HG02678 (cell line): ENCODE data around the gene SELENOP.

ENCODE experiments used
- ATAC-seq: cut with Tn5 transposase; IDR thresholded peaks from one replicate; pipeline ENCODE4 v1.9.1; 2021; ENCODE audit warnings: mild to moderate bottlenecking, moderate library complexity; ENCODE audit not compliant: unreplicated experiment

SELENOP gene

DNA sequence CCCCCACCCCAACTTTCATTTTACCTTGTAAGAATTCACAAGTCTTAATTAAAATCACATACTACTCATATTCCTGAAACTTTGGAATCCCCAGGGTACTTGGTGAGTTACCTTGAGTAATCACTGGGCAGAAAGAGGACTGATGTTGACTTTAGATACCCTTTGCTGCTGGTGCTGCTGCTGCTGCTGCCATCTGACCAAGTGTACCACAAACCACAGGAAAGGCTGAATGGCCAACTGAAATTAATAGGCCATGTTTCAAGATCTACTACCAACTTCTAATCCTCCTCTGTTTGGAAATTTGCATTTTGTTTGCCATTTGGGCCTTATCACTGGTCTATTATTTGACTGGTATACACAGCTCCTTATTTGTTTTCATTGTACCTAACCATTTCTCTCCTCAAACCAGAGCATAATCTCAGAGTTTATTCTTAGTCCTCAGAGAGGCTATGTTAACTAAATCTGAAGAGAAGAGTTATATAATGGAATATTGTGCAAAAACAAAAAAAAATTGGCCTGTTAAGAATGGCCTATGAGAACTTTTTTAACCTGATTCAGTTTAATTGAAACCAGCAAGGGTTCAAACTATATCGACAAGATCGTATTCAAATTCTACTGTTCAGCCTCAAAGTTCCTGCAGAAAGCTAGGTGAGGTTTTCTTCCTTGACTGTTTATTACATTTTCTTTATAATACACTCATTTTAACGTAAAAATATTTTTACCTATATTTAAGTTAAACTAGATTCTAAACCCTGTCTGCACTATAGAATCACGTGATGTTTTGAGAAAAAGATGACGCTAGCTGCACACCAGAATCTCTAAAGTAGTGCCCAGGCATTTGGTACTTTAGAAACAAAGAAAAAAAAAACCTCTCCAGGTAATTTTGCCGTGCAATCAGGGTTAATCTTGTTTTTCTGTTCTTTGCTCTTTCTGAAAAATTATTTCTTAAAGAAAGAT lies 13.1 kb downstream of the SELENOP start:
- ATAC-seq, result no peak

DNA sequence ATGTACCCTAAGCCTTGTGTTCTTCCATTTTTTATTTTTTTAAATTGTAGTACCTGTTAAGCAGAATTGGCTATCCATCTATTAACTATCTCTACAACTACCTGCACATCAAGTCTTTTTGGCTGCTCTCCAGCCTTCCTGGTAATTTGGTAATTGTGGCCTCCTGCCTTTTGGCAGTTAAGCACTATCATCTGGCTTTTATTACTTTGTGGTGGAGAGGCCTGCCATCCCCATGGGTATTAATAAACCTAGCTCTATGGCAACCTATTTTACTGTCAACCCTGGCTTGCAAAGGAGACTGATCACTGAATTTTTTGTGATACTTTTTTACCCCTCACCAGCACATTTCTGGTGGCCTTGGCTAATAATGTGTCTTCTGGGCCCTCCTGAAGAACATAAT lies 20.5 kb downstream of the SELENOP start:
- no peak for ATAC-seq

DNA sequence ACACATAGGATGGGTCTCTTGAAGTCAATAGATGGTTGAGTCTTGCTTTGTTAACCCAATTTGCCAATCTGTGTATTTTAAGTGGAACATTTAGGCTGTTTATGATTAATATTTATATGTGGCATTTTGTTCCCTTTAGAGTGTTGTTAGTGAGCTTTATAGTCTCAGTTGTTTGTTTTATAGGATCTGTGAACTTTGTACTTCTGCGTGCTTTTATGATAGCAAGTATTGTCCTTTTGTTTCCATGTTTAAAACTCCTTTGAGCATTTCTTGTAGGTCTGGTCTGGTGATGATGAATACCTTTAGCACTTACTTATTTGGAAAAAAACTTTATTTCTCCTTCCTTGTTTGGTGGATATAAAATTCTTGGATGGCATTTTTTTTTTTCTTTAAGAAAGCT lies 23.8 kb downstream of the SELENOP start:
- no peak for ATAC-seq

DNA sequence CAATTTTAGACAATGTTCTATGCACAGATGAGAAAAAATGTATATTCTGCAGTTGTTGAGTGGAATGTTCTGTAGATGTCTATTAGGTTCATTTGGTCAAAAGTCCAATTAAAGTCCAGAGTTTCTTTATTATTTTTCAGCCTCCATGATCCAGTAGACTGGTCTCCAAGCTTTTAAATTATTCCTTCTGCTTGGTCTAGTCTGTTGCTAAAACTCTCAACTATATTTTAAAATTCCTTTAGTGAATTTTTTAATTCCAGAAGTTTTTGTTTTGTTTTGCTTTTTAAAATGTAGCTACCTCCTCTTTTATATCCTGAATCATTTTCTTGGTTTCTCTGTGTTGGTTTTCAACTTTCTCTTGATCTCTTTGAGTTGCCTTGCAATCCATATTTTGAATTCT lies 24.6 kb downstream of the SELENOP start:
- no peak for ATAC-seq

GRCh38 chr5:42785756-42786155 lies 25.9 kb downstream of the SELENOP start:
- ATAC-seq, result no peak

DNA sequence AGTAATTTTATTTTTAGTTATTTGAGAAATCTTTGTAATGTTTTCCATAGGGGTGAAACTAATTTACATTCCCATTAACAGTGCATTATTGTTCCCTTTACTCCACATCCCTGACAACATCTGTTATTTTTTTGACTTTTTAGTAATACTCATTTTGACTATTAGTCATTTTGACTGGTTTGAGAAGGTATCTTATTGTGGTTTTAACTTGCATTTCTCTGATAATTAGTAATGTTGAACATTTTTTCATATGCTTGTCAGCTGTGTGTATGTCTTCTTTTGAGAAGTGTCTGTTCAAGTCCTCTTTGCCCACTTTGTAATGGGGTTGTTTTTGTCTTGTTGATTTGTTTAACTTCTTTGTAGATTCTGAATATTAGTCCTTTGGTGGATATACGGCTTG lies 27.6 kb downstream of the SELENOP start:
- no peak for ATAC-seq

DNA sequence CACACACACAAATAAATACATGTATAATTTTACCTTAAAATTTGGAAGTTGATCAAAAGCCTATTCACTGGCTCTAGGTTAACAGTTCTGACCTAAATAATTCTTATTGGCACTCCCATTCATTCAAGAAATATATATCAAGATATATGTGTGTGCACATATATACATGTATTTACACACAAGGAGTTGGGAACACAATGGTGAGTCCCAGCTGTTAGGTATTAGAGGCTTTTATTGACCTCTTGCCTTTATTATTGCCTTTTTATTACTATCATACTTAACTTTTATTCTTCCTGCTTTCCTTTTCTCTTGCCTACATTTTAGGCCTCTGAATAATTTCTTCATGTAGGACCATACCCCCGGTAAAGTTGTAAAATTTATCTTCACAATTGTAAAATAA lies 30.1 kb downstream of the SELENOP start:
- ATAC-seq, result no peak

DNA sequence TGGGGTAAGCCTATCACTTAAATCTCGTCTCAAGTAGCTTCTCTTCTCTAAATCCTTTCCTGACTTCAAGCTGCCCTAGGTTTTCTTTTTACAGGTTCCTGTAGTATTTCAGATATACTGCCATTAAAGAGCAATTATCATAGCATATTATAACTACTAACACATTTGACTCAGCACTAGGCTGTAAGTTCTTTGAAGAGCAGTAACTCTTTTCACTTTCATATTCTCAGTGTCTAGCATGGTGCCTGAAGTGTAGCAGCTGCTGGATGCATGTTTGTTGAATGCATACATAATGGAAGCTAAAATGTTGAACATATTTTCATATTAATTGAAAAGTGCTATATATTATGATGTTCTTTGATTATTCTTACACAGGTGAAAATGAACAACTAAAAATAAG lies 32.6 kb downstream of the SELENOP start:
- peak; percentile 71 for ATAC-seq

DNA sequence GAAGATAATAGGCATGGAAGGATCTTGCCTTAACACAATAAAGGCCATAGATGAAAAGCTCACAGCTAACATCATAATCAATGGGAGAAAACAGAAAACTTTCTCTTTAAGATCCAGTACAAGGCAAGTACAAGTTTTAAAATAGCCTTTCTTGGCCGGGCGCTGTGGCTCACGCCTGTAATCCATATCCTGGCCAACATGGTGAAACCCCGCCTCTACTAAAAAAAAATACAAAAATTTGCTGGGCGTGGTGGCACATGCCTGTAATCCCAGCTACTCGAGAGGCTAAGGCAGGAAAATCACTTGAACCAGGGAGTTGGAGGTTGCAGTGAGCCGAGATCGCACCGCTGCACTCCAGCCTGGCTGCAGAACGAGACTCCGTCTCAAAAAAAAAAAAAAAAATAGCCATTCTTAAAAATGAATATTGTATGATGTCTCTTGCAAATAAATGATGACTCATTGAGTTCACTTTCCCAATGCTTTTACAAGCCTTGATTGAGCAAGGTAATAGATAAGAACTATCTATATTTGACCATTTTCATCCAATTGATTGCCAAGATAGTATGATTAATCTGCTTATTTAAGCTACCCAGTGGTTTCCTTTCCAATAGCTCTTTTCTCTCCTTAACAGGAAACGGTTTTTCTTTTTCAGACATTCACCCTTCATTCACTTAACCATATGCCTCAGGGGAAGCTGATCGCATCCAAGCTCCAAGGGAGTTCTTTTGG lies 39.3 kb downstream of the SELENOP start:
- ATAC-seq, result no peak

- ATAC-seq, result no peak
Measured at GRCh38 chr5:42770003-42770402, 41.7 kb downstream of the SELENOP start.

DNA sequence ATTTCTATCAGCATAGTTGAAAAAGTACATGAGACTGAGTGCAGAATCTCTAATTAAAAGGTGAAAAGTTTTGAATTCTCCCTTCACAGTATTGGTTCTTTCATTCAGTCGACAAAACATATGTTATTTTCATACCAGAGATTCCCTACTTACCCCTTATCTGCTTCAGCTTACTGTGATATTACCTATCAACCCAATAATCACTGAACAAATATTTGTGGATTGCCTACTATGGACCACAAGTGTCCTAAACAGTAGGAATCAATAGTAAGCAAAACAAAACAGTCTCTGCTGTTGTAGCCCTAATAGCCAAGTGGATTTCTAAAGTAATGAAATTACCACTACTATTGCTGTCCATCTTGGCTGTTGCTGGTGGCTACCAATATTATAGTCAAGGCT lies 43.6 kb downstream of the SELENOP start:
- no peak for ATAC-seq

GRCh38 chr5:42767491-42768105 lies 44.1 kb downstream of the SELENOP start:
- peak; percentile 59 for ATAC-seq

GRCh38 chr5:42761791-42762190 lies 49.9 kb downstream of the SELENOP start:
- no peak for ATAC-seq

GRCh38 chr5:42760426-42760825 lies 51.3 kb downstream of the SELENOP start:
- ATAC-seq, result no peak

- ATAC-seq, result no peak
Measured at GRCh38 chr5:42759456-42759855, 52.2 kb downstream of the SELENOP start.

- ATAC-seq, result peak; percentile 86
Measured at GRCh38 chr5:42756606-42757601, 54.8 kb downstream of the SELENOP start, which contains the start of gene CCDC152. Gene CCDC152 (plus strand): TSS chr5:42756818. CDS start chr5:42759122, 2,304 bp downstream.

- no peak for ATAC-seq
Measured at GRCh38 chr5:42753099-42753498, 58.6 kb downstream of the SELENOP start.

DNA sequence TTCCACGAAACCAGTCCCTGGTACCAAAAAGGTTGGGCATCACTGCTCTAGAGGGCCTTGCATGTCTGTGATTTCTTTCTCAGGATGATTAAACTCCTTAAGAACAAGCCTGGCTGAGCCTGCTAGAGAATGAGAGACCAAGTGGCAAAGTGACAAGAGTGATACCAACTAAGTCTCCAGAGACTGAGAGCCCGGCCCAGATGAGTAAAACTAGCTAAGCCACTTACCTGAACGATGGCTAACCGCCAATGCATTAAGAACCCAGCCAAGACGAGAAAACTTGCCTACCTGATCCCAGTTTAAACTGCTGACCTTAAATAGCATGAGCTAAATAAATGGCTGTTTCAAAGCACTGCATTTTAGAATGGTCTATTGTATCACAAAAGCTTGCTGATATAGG lies 60.6 kb downstream of the SELENOP start:
- ATAC-seq, result no peak

GRCh38 chr5:42750507-42750906 lies 61.2 kb downstream of the SELENOP start:
- ATAC-seq, result no peak
